Epithelial cell of esophagus (primary cell): ENCODE measurements around the gene SLC44A1.

Source experiments
- DNase-seq: peaks from one replicate; pipeline ENCODE4 v3.0.0; 2010; ENCODE audit warnings: low read depth
- H3K4me3 ChIP-seq: 2 replicates; pipeline ENCODE4 v1.5.1; 2011; ENCODE audit warnings: mild to moderate bottlenecking, low read length, control low read depth
- TF ChIP-seq, protein P1 (sequence below): IDR thresholded peaks from 2 replicates; pipeline ENCODE4 v1.5.1; 2011; ENCODE audit warnings: low read depth, mild to moderate bottlenecking, low read length, control low read depth, inconsistent platforms; ENCODE audit not compliant: insufficient read depth; ENCODE audit errors: missing control alignments

The SLC44A1 gene

DNA sequence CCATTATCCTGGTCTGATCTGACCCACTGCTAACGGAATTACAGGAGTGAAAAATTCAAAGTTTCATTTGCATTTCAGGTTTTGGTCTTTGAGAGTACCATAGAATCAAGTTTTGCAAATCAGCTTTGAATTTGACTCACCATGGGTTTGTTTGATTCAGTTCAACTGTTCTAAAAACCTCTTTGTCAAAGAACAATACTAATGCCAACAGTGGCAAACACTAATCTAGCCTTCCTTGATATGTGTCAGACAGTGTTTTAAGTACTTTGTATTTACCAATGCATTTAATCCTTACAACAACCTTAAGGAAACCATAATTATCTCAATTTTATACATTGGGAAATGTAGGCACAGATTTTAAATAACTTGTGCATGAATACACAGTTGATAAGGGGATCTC is 193.3 kb downstream of the SLC44A1 start:
- TF ChIP-seq, protein P1, sequence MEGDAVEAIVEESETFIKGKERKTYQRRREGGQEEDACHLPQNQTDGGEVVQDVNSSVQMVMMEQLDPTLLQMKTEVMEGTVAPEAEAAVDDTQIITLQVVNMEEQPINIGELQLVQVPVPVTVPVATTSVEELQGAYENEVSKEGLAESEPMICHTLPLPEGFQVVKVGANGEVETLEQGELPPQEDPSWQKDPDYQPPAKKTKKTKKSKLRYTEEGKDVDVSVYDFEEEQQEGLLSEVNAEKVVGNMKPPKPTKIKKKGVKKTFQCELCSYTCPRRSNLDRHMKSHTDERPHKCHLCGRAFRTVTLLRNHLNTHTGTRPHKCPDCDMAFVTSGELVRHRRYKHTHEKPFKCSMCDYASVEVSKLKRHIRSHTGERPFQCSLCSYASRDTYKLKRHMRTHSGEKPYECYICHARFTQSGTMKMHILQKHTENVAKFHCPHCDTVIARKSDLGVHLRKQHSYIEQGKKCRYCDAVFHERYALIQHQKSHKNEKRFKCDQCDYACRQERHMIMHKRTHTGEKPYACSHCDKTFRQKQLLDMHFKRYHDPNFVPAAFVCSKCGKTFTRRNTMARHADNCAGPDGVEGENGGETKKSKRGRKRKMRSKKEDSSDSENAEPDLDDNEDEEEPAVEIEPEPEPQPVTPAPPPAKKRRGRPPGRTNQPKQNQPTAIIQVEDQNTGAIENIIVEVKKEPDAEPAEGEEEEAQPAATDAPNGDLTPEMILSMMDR: no peak
- no peak for DNase-seq
- no peak overlapping the region for H3K4me3 ChIP-seq

DNA sequence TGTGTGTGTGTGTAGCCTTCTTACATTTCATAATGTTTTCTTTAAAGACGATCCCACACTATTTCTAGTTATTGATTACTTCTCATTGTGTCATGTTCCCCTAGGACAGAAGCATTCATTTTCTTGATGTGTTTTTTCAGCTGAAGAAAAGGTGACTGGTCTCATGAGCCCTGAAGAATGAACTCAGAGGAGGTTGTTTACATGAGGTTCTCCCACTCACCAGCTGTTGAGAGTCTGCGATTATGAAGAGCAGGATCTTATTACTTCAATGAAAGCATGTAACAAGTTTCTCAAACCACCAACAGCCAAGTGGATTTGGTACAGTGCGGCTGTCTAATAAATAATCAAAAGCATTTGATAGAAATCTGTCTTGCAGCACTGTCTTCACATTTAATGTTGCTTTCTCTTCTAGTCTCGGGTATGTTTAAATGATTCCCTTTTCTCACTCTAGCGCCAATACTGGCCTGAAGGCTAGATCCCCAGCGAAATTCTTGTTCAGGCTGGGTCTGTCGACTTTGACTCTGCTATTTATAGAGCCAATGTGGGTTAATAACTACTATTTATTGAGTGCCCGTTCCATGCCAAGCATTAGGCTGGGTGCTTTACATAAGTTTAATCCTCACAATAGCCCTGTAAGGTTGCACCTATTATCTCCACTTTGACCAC is 193.8 kb downstream of the SLC44A1 start:
- no peak overlapping the region for H3K4me3 ChIP-seq
- DNase-seq: no peak
- TF ChIP-seq, protein P1: no peak

DNA sequence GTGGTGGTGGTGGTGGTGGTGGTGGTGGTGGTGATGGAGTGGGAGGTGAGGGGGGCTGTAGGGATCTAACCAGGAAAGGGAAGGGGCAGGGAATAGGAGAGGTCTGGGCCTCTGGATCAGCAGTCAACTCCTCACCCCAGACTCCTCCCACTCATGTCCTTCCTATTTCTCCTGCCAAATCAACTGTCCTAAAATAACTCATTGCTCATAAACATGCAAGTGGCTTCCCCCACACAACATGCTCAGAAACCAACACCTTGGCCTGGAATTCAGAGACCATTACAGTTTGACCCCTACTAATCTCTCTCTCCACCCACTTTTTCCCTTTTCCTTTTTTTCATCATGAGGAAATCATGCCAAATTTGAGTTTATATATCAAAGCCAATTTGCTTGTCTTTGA is 195.0 kb downstream of the SLC44A1 start:
- H3K4me3 ChIP-seq: no peak overlapping the region
- TF ChIP-seq, protein P1: no peak
- DNase-seq: no peak

DNA sequence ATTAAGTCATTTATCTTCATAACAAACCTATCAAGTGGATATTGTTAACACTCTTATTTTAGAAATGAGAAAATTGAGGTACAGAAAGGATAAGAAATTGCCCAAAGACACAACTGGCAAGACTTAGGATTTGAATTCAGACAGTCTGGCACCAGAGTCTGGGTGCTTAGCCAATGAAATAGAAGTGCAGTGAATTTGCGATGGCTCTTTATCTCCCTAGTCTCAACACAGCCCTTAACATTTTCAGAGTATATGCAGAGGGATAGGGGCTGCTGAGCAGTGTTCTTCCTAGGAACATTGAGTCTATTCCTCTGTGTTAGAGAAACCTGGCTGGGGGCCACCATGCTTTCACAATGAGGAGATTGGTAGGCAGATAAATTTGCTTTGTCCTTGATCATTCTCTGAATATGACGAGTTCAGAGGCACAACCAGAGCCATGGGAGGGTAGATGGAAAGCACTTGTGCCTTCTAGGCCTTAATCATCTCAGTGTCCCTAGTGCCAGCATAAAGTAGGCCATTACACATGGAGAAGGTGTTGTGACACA is 197.2 kb downstream of the SLC44A1 start:
- no peak overlapping the region for H3K4me3 ChIP-seq
- no peak for DNase-seq
- TF ChIP-seq, protein P1: no peak

DNA sequence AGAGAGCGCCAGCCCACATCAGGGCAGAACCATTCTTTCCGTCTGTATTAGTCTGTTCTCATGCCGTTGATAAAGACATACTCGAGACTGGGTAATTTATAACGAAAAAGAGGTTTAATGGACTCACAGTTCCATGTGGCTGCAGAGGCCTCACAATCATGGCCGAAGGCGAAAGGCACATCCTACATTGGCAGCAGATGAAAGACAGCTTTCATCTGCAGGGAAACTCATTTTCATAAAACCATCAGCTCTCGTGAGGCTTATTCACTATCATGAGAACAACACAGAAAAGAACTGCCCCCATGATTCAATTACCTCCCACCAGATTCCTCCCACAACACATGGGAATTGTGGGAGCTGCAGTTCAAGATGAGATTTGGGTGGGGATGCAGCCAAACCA is 198.7 kb downstream of the SLC44A1 start:
- TF ChIP-seq, protein P1: no peak
- H3K4me3 ChIP-seq: no peak overlapping the region
- DNase-seq: no peak

DNA sequence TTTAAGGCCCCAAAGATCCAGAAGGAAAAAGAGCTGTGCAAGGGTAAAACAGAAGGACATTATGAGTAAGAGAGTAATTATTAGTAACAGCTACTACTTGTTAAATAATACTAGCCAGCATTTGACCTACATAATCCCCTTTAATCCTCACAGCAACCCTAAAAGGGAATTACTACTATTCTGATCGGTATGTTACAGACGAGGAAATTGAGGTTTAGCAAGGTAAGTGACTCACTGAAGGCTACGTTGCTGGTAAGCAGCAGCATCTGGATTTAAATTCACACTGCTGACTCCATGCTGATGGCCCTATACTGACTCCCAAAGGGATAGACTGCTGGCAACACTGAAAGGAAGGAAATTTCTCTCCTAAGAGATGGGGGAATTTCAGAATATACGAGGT is 199.7 kb downstream of the SLC44A1 start:
- peak; percentile 88 for DNase-seq
- H3K4me3 ChIP-seq: no peak overlapping the region
- TF ChIP-seq, protein P1: no peak

DNA sequence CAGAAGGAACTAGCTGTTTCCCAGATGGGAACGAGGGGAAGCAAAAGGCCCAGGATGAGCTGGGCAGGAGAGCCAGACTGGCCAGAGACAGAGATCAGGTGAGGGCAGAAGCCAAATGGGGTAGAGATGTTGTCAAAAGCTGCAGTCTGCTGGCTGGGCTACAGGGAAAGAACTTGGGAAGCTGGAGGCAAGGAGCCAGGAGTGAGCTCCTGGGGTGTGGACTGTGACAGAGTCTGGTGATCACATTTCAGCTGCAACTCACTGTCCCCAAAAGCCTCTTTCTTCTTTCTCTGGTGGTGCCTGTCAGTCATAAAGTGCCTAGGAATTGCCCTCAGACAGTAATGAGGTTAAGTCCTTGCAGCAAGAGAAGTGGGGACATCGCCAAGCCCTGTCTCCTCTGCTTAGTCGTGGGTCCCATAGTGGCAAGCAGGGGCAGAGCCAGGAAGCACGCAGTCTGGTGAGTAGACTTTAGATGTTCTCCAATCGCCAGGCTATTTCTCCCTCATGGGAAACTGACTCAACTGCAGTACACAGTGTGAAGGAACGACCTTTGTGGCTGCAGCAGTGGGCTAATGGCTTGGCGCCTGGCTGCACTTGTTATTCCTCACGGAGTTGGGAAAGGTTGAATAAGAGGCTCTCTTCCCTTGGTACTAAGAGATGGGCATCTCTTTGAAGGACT is 200.9 kb downstream of the SLC44A1 start:
- no peak overlapping the region for H3K4me3 ChIP-seq
- no peak for DNase-seq
- TF ChIP-seq, protein P1: no peak
